HG02571 (cell line): ENCODE results near the gene GATA1.

ENCODE experiments used
- ATAC-seq: cut with Tn5 transposase; IDR thresholded peaks from one replicate; pipeline ENCODE4 v1.9.1; 2021; ENCODE audit warnings: mild to moderate bottlenecking, moderate library complexity; ENCODE audit not compliant: unreplicated experiment

Gene GATA1

DNA sequence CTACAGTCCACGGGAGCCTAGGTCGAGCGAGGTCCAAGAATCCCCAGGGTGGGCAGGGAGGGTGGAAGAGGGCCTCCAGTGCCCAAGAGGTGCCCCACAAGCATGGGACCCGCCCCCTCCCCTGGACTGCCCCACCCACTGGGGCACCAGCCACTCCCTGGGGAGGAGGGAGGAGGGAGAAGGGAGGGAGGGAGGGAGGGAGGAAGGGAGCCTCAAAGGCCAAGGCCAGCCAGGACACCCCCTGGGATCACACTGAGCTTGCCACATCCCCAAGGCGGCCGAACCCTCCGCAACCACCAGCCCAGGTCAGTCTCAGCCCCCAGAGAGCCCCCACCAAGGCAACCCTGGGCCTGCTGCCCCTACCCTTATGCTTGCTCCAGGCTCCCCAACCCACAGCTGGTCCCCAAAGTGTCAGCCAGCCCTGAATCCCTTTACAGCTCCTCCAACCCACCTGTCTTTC is at the start of gene GATA1:
Gene GATA1, plus strand, starts transcription at position 250 of the 460 bp plus-strand sequence. CDS start 4,520 bp downstream, outside the sequence.
- ATAC-seq, result no peak

DNA sequence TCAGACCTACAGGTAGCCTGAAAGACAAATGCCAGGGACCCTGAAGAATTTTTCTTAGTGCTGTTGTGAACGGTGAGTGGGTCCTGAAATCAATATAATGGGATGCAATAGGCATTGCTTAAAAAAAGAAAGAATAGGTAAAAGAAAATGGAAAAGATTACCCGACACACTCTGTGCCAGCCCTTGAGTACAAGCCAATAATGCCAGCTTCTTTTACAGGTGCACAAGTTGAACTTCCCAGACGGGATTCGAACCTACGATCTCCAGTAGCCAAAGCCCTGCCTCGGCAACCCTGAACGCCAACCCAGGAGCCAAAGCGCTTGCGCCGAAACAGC is 49.5 kb upstream of the GATA1 start:
- ATAC-seq, result no peak

DNA sequence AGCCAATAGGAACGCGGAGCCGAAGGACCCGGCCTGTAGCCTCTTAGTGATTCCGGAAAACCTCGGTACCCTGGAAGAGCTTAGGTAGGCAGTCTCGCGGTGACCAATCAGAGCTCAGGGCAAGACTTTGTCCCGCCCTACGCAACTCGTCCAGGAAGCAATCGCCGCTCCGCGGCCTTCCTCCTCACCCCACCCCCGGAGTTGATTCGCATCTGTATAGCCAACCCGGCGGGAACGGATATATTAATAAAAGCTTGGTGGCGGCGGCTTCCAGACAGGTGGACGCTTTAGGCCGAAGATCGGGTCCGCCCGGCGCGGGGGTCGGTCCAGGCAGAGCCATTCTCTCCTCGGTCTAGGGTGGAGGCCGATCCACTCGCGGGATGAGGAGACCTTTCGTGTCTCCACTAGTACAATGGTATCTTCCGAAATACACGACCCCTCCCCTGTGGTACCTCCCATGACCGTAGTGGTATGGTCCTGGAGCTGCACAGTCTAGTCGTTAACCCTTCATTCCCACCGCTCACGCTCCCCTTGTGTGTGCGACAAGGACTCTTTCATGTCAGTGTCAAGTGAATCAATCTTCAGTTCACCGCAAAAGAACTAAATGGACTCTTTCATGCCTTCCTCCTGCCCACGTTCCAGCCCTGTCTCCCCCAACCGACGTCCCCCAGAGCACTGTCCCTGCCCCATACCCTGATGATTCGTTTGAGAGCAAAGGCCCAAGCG is 49.0 kb upstream of the GATA1 start:
- ATAC-seq, result peak; percentile 97

GRCh38 chrX:48737940-48738339 is 48.5 kb upstream of the GATA1 start:
- ATAC-seq, result no peak

DNA sequence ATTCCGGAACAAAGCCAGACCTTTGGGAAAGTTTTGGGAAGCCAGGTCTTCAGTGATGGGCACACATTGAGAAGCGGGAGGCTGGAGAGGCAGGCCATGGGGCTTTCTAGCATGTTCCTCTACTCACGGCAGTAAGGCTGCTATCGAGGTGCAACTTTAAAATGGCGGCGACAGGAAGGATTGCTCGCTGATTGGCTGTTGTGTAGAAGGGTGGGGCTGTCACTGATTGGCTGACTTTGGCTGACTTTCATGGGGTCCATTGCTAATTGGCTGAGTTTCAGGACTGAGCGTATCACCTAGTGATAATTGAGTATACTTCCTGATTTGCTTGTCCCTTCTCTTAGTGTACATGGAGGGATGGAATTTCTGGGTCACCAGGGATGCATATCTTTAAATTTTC is 44.6 kb upstream of the GATA1 start:
- ATAC-seq, result no peak

- no peak for ATAC-seq
Measured at GRCh38 chrX:48745222-48745621, 41.2 kb upstream of the GATA1 start.

- no peak for ATAC-seq
Measured at GRCh38 chrX:48747415-48748016, 38.9 kb upstream of the GATA1 start.

- ATAC-seq, result no peak
Measured at GRCh38 chrX:48749182-48749581, 37.2 kb upstream of the GATA1 start.

DNA sequence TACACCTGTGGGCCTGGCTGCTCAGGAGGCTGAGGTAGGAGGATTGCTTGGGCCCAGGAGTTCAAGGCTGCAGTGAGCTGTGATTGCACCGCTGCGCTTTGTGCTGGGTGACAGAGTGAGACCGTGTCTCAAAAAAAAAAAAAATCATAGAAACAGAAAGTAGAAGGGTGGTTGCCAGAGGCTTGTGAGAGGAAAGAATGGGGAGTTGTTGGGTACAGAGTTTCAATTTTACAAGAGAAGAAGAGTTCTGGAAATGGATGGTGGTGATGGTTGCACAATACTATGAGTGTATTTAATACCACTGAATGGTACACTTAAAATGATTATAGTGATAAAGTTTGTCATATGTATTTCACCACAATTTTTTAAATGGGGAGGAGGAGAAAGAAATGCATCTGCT is 35.0 kb upstream of the GATA1 start:
- ATAC-seq, result no peak

DNA sequence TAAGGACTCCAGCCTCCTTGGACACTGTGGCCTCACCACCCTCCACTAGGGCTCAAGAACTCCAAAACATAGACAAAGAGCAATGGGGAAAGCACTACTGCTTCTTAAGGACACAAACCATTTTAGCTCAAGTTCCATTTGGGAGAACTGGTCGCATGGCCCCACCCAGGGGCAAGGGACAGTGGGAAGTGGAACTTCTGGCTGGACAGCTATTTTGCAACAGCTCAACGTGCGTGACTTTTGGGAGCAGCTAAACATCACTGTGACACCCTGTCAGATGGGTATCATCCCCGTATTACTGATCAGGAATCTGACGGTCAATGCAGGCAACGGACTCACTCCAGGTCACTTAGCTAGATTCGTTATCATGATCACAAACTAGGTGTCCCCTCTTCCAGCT is 33.9 kb upstream of the GATA1 start:
- no peak for ATAC-seq

DNA sequence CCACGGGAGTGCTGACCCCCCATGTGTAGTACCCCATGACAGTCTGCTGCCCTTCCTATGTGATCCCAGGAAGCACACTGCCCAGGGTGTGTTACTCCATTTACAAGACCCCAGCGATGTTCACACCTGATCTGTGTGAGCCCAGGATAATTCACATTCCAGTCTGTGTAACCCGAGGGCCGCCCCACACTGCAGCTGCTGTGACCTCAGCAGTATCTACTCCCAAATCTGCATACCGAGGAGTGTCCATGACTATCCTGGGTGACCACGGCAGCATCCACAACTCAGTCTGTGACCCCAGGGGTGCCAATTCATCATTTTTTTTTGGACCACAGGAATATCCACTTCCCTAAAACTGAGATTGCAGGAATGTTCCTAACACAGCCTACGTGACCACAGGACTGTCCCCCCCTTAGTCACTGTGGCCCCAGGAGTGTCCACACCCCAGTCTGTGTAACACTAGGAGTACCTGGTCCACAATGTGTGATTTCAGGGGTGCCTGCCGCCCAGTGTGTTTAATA is 32.6 kb upstream of the GATA1 start:
- no peak for ATAC-seq

- ATAC-seq, result no peak
Measured at GRCh38 chrX:48754238-48754637, 32.2 kb upstream of the GATA1 start.

GRCh38 chrX:48761674-48762471 is 24.5 kb upstream of the GATA1 start, which contains the start of gene GLOD5:
Gene GLOD5, plus strand, starts transcription at chrX:48761747. Its CDS starts 44 bp downstream, at chrX:48761791.
- no peak for ATAC-seq

GRCh38 chrX:48769230-48769629 is 17.2 kb upstream of the GATA1 start:
- no peak for ATAC-seq

DNA sequence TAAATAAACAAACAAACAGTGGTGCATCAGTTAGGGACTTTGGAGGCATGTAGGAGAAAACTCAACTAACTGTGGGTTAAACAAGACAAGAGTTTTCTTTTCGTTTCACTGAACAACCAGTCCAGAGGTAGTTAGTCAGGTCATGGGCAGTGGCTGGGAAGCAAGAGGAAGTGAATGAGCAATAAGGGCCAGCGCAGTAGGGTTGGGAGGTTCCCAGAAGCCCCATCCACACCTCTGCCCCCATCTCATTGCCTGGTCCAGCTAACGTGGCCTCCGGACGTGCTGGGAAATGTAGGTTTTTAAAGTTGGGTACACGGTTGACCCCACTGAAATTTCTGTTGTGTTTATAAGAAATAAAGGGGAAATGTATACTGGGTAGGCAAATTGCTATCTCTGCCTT is 16.1 kb upstream of the GATA1 start:
- ATAC-seq, result no peak

DNA sequence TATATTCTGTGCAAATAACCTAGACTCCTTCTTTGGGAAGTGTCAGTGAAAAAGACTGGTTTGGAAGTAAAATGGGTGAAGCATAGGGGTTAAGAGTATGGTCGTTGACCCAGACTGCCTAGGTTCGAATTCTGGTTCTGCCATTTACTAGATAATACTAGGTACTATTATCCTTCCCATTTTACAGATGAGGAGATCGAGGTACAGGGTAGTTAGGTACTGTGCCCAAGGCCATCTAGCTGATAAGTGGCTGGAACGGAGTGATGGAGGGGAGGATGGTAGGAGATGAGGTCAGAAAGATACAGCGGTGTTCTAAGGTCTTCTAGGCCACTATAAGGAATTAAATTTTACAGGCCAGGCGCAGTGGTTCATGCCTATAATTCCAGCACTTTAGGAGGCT is 13.8 kb upstream of the GATA1 start:
- ATAC-seq, result no peak

DNA sequence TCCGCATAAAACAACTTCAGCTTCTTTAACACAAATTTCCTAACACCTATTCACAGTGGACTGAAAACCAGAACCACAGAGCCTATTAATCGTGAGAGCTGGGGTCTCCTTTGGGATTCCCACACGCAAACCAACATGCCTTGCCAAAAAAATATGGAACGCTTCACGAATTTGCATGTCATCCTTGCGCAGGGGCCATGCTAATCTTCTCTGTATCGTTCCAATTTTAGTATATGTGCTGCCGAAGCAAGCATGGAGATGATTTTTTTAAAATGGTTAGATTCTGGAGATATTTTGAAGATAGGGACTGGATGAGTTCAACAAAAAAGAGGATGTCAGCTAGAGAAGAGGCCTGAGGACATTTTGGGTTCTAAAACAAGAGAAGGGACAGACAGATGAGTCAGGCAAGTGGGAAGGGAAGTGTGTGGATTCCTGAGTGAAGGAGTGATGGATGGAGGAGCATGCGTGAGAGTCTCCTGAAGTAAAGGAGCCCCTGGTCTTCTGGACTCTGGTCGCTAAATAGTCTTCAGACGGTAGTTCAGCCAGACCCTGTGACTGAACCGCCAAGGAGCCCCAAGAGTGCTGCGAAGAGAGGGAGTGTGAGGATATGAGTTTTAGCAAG is 9.5 kb upstream of the GATA1 start:
- no peak for ATAC-seq

DNA sequence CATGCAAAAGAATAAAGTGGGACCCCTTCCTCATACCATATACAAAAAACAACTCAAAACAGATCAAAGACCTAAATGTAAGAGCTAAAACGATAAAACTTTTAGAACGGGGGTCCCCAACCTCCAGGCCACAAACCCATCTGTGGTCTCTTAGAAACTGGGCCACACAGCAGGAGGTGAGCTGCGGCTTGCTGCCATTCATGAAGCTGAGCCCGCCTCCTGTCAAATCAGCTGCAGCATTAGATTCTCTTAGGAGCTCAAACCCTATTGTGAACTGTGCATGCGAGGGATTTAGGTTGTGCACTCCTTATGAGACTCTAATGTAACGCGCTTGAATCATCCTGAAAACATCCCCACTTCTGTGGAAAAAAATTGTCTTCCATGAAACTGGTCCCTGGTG is 7.0 kb upstream of the GATA1 start:
- no peak for ATAC-seq

DNA sequence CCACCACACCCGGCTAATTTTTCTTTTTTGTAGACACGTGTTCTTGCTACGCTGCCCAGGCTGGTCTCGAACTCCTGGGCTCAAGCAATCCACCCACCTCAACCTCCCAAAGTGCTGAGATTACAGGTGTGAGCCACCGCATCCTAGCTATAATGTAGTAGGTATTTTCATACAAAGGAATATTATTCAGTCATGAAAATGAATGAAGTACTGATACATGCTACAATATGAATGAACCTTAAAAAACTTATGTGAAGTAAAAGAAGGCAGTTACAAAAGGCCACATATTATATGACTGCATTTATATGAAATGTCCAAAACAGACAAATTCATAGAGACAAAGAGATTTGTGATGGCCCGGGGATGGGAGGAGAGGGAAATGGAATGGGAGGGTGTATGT is 4.7 kb upstream of the GATA1 start:
- no peak for ATAC-seq

GRCh38 chrX:48782216-48782615 is 4.2 kb upstream of the GATA1 start:
- ATAC-seq, result no peak

GRCh38 chrX:48782795-48783194 is 3.6 kb upstream of the GATA1 start:
- no peak for ATAC-seq
